ENCODE measurements around the gene MACROD2. TPM values are rescaled to one million over a fixed set of nuclear protein-coding genes. Genes with fewer than 3 reads are reported as not detected.

MACROD2 gene
- total and polyA plus RNA-seq, 4 donors: 13.0 to 67.1 (median 20.7) TPM

GRCh38 chr20:14951707-14952418 is 956.5 kb downstream of the MACROD2 start:
- no peak for ATAC-seq (ENCODE audit: insufficient read depth, low FRiP score)
- no peak overlapping the region for H3K27ac ChIP-seq (ENCODE audit: low read depth in 1 of 2, low read length in 1 of 2)
- H3K4me1 ChIP-seq (ENCODE audit: control insufficient read depth in 5 of 5, insufficient read depth in 5 of 5, low read length in 5 of 5): peaks cover 0 to 2% (median 0%) of the 10 kb centered on the region in 5 donors
- no peak overlapping the region for H3K4me3 ChIP-seq
- 47 to 65% methylated on average over 3 of the region's 3 CpGs for WGBS, 2 donors
- peaks cover 0 to under 1% (median 0%) of the 10 kb centered on the region in 3 donors for H3K27me3 ChIP-seq (ENCODE audit: control insufficient read depth in 3 of 3, insufficient read depth in 3 of 3, low read length in 2 of 3)
- H3K9ac ChIP-seq (ENCODE audit: insufficient read depth in 1 of 2, low read length in 2 of 2): no peak overlapping the region
- no peak for TF ChIP-seq CTCF (IDR thresholded peaks at IDR 0.05; ENCODE audit: control extremely low read depth, extremely low read depth)
- no peaks in the 10 kb centered on the region for H3K9me3 ChIP-seq (ENCODE audit: control insufficient read depth in 4 of 4, insufficient read depth in 3 of 4, low read length in 3 of 4)
- H3K36me3 ChIP-seq (ENCODE audit: control insufficient read depth in 4 of 4, insufficient read depth in 4 of 4, low read length in 4 of 4): no peaks in the 10 kb centered on the region
- no peak for DNase-seq

GRCh38 chr20:14953736-14954135 is 958.4 kb downstream of the MACROD2 start:
- TF ChIP-seq CTCF (IDR thresholded peaks at IDR 0.05; ENCODE audit: control extremely low read depth, extremely low read depth): no peak
- H3K27me3 ChIP-seq (ENCODE audit: control insufficient read depth in 3 of 3, insufficient read depth in 3 of 3, low read length in 2 of 3): no peaks in the 10 kb centered on the region
- H3K9me3 ChIP-seq (ENCODE audit: control insufficient read depth in 4 of 4, insufficient read depth in 3 of 4, low read length in 3 of 4): no peaks in the 10 kb centered on the region
- 95% methylated on average over 2 of the region's 2 CpGs for WGBS, 2 donors
- H3K36me3 ChIP-seq (ENCODE audit: control insufficient read depth in 4 of 4, insufficient read depth in 4 of 4, low read length in 4 of 4): no peaks in the 10 kb centered on the region
- peaks cover 0 to 2% (median 0%) of the 10 kb centered on the region in 5 donors for H3K4me1 ChIP-seq (ENCODE audit: control insufficient read depth in 5 of 5, insufficient read depth in 5 of 5, low read length in 5 of 5)
- H3K27ac ChIP-seq (ENCODE audit: low read depth in 1 of 2, low read length in 1 of 2): no peak overlapping the region
- H3K4me3 ChIP-seq: no peak overlapping the region
- no peak overlapping the region for H3K9ac ChIP-seq (ENCODE audit: insufficient read depth in 1 of 2, low read length in 2 of 2)
- ATAC-seq (ENCODE audit: insufficient read depth, low FRiP score) (no peak), DNase-seq (no peak)

- no peak for TF ChIP-seq CTCF (IDR thresholded peaks at IDR 0.05; ENCODE audit: control extremely low read depth, extremely low read depth)
- no peak overlapping the region for H3K4me3 ChIP-seq
- H3K9ac ChIP-seq (ENCODE audit: insufficient read depth in 1 of 2, low read length in 2 of 2): no peak overlapping the region
- no peaks in the 10 kb centered on the region for H3K36me3 ChIP-seq (ENCODE audit: control insufficient read depth in 4 of 4, insufficient read depth in 4 of 4, low read length in 4 of 4)
- no peak overlapping the region for H3K27ac ChIP-seq (ENCODE audit: low read depth in 1 of 2, low read length in 1 of 2)
- 86 to 96% methylated on average over 4 of the region's 4 CpGs for WGBS, 2 donors
- H3K27me3 ChIP-seq (ENCODE audit: control insufficient read depth in 3 of 3, insufficient read depth in 3 of 3, low read length in 2 of 3): no peaks in the 10 kb centered on the region
- no peaks in the 10 kb centered on the region for H3K4me1 ChIP-seq (ENCODE audit: control insufficient read depth in 5 of 5, insufficient read depth in 5 of 5, low read length in 5 of 5)
- no peaks in the 10 kb centered on the region for H3K9me3 ChIP-seq (ENCODE audit: control insufficient read depth in 4 of 4, insufficient read depth in 3 of 4, low read length in 3 of 4)
- ATAC-seq (ENCODE audit: insufficient read depth, low FRiP score): no peak
- DNase-seq: no peak
Observed at GRCh38 chr20:14955399-14955798, 960.1 kb downstream of the MACROD2 start.

GRCh38 chr20:14956026-14956425 is 960.7 kb downstream of the MACROD2 start:
- no peak overlapping the region for H3K9ac ChIP-seq (ENCODE audit: insufficient read depth in 1 of 2, low read length in 2 of 2)
- no peaks in the 10 kb centered on the region for H3K9me3 ChIP-seq (ENCODE audit: control insufficient read depth in 4 of 4, insufficient read depth in 3 of 4, low read length in 3 of 4)
- ATAC-seq (ENCODE audit: insufficient read depth, low FRiP score): no peak
- WGBS, 2 donors: 74 to 82% methylated on average over 3 of the region's 3 CpGs
- H3K27me3 ChIP-seq (ENCODE audit: control insufficient read depth in 3 of 3, insufficient read depth in 3 of 3, low read length in 2 of 3): no peaks in the 10 kb centered on the region
- no peak for TF ChIP-seq CTCF (IDR thresholded peaks at IDR 0.05; ENCODE audit: control extremely low read depth, extremely low read depth)
- H3K27ac ChIP-seq (ENCODE audit: low read depth in 1 of 2, low read length in 1 of 2): no peak overlapping the region
- H3K4me3 ChIP-seq: no peak overlapping the region
- no peaks in the 10 kb centered on the region for H3K36me3 ChIP-seq (ENCODE audit: control insufficient read depth in 4 of 4, insufficient read depth in 4 of 4, low read length in 4 of 4)
- no peak for DNase-seq
- no peaks in the 10 kb centered on the region for H3K4me1 ChIP-seq (ENCODE audit: control insufficient read depth in 5 of 5, insufficient read depth in 5 of 5, low read length in 5 of 5)

Measured in lung (tissue), 12 donors.